CD4-positive, alpha-beta T cell treated with Interleukin-12 subunit alpha and Interleukin-12 subunit beta, for 1 hour (primary cell): ENCODE measurements around the gene PTPN7.
"Not testable (repeated sequence)": the region's sequence is repeated elsewhere in the genome, so short reads cannot be mapped to it uniquely, and the experiment has no call there.

Experiments used
- DNase-seq: peaks from one replicate; pipeline ENCODE4 v3.0.0-alpha.2; 2020

PTPN7 gene

DNA sequence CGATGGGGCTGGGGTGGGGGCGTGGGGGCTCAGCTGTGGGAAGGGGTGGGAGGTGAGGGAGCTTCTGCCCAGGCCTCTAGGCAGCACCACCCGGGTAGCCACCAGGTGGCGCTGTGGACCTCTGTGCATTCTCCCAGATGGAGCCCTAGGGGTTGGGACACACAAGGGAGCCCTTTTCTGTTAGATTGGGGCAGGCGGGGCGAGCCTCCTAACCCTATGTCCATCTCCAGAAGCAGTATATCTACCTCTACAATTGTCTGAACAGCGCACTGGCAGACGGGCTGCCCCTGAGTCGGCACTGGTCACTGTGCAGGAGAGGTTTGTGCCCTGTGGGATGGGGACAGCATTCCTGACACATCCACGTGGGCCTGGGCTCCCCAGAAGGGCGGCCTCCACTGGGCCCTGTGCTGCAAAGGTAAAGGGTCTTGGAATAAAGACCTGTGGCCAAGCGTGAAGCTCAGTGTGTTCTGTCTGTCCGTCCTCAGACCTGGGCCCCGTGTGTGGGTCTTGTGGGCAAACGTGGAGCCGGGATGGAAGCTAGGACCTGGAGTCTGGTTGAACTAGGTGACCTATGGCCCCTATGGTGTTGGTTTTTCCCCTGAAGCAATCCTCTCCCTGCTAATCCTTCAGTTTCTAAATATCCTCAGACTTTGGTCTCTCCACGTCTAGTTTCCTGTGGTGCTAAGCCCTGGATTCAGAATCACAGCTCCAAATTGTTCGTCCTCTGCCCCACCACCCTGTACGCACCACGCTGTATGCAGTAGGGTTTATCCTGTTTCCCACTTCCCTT lies 28.8 kb upstream of the PTPN7 start:
- peak; percentile 77 for DNase-seq

DNA sequence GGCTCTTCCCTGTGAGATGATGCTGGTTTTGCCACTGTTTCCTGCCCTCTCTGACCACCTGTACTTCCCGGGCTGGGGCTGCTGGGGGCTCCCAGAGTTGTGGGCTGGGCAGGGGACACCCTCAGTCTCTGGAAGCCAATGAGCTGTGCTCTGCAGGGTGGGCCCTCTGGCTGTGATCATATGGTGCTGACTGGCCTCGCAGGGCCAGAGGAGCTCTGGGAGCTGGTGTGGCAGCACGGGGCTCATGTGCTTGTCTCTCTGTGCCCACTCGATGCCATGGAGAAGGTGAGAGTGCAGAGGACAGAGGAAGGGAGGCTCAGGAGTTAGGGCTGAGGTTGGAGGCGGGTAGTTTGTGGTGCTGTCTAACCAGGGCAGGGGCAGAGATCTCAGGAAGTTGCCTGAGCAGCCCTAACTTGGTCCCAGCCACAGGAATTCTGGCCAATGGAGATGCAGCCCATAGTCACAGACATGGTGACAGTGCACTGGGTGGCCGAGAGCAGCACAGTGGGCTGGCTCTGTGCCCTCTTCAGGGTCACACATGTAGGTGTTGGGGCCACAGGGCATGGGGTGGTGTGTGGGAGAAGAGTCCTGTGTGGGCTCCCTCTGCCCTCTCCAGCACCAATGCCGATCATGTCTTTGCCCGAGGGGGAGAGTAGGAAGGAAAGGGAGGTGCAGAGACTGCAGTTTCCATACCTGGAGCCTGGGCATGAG lies 27.4 kb upstream of the PTPN7 start:
- no peak for DNase-seq

DNA sequence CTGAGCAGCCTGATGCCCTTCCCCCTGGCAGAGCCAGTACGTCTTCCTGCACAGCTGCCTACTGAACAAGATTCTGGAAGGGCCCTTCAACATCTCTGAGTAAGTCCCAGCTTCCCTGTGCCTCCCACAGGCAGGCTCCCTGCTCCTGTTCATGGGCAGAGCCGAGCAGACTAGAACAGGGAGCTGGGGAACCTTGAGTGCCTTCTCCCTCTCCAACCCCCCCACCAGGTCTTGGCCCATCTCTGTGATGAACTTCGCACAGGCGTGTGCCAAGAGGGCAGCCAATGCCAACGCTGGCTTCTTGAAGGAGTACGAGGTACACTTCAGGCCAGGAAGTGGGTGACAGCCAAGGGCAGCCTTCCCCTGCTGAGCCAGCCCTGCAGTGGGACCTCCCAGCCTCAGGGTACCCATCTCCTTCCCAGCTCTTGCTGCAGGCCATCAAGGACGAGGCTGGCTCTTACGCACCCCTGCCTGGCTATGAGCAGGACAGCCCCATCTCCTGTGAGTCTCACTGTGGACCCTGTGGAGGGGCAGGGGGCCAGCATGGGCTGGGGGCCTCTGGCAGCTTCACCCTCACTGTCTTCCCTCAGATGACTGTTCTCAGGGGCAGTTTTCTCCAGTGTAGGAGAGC lies 26.8 kb upstream of the PTPN7 start:
- DNase-seq = no peak

DNA sequence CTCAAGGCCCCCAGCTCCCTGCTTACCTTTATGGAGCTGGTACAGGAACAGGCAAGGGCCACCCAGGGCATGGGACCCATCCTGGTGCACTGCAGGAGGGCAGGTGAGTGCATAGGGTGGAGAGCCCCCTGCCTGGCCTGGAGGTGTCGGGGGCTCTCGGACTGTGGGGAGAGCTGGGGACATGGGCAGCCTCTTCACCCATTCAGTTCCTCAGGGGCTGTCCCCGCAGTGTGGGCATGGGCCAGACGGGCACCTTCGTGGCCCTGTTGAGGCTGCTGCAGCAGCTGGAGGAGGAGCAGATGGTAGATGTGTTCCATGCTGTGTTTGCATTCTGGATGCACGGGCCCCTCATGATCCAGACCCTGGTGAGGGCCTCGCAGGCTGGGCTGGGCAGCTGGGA lies 25.9 kb upstream of the PTPN7 start:
- no peak for DNase-seq

DNA sequence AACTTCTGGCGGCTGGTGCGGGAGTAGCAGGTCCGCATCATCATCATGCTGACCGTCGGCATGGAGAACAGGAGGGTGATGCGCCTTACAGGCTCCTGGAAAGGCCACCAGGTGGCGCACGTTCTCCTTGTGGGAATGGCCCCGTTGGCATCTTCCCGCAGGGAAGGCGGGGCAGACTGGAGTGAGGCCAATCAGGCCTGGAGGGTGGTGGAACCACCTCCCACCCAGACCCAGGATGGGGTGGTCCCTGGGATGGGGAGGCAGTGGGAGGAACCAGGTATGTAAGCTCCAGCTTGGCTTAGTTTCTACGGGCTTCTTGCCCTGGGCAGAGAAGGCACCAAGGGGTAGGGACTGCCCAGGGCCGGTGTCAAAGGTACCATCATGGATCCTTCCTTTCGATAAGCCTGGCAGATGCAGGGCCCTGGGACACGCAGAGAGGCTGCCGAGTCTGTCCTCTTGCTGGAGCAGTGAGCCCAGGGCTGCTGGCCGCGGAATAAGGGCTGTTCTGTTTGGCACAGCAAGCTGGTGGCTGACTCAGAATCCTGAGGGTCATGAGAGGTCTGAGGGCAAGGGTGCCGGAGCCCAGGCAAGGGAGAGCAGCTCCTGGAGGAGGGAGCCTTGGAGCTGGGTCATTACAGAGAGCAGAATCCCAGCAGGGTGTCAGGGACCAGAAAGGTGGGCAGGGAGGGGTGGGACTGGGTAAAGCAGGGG lies 24.5 kb upstream of the PTPN7 start:
- peak; percentile 72 for DNase-seq

DNA sequence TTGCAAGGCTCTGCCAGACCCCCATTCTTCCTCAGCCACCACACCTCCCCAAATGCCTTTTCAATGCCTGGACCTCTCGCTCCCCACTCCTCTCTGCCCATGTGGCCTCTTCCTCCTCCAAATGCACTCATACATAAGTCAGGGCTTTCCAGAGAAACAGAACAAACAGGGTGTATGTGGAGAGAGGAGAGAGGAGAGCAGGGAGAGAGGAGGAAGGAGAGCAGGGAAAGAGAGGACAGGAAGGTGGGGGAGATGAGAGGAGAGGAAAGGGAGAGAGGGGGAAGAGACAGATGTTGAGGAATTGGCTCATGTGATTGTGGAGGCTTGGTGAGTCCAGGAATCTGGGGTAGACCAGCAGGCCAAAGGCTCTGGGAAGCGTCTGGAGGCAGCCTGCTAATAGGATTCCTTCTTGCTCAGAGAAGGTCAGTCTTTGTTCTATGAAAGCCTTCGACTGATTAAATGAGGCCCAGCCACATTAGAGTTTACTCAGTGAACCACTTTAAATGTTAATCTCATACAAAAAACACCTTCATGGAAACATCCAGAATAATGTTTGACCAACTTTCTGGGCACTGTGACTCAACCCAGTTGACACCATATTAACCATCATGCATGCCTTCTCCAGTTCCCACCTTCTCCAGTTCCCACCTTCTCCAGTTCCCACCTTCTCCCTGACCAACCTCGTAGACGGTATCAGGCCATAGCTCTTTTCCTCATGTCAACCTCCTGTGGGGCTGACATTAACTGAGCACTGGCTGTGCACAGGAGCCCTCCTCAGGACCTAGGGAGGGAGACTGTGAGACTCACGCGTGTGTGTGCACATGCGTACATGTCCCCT lies 21.9 kb upstream of the PTPN7 start:
- no peak for DNase-seq

DNA sequence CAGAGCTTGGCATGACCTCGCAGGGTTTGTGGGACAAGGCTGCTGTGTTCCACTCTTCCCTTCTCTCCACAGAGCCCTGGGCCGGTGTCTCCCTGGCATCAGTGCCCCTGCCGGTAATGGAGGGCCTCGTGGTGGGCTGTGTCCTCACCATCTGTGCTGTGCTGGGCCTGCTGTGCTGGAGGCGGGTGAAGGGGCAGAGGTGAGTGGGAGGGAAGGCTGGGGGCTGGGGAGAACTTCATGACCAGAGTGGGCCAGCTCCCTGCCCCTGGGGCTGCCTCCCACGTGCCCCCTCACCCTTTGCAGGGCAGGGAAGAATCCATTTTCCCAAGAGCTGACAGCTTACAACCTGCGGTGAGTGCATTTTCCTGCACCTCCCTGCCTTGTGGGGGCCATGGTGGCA lies 21.2 kb upstream of the PTPN7 start:
- DNase-seq = no peak

DNA sequence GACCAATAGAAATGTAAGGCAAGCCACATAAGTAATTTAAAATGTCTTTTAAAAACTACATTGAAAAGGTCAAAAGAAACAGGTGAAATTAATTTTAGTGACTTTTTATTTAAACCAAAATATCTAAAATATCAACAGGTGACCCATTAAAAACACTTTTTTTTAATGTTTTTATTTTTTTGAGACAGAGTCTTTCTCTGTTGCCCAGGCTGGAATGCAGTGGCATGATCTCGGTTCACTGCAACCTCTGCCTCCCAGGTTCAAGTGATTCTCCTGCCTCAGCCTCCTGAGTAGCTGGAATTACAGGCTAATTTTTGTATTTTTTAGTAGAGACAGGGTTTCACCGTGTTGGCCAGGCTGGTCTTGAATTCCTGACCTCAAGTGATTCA lies 20.3 kb upstream of the PTPN7 start:
- not testable (repeated sequence) for DNase-seq

DNA sequence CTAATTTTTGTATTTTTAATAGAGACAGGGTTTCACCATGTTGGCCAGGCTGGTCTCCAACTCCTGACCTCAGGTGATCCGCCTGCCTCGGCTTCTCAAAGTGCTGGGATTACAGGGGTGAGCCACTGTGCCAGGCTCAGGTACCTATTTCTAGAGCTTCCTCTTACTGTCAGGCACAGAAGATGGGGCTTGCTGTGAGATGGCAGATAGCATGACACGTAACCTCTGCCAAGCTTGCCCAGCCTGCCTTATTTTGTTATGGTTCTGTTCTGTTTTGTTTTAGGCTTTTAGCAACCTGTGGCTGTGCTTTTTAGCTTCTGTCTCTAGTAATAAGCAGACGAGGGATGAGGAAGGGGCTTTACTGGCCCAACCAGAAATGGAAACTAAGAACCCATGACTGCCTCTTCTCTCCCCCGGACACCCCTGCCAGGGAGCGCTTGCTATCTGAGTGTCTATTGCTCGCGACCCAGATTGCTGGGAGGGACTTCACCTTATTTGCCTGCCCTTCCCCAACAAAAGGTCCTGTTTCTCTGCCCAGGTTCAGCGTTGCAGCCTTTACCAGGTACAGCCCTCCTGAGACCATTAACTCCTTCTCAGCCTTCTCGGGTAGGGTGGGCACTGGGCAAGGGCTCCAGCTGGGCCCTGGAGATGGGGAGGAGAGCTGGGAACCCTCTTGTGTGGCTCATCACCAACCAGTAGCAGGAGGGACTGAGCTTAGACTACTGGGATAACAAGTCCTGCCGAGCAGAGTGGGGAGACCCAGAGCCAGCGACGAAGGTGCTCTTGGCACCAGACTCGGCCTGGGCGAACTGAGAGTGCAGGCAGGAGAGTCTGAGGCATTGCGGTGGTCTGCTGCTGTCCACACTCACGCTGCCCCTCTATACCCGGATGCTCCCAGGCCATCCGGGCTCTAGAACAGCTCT lies 19.7 kb upstream of the PTPN7 start:
- DNase-seq = no peak

DNA sequence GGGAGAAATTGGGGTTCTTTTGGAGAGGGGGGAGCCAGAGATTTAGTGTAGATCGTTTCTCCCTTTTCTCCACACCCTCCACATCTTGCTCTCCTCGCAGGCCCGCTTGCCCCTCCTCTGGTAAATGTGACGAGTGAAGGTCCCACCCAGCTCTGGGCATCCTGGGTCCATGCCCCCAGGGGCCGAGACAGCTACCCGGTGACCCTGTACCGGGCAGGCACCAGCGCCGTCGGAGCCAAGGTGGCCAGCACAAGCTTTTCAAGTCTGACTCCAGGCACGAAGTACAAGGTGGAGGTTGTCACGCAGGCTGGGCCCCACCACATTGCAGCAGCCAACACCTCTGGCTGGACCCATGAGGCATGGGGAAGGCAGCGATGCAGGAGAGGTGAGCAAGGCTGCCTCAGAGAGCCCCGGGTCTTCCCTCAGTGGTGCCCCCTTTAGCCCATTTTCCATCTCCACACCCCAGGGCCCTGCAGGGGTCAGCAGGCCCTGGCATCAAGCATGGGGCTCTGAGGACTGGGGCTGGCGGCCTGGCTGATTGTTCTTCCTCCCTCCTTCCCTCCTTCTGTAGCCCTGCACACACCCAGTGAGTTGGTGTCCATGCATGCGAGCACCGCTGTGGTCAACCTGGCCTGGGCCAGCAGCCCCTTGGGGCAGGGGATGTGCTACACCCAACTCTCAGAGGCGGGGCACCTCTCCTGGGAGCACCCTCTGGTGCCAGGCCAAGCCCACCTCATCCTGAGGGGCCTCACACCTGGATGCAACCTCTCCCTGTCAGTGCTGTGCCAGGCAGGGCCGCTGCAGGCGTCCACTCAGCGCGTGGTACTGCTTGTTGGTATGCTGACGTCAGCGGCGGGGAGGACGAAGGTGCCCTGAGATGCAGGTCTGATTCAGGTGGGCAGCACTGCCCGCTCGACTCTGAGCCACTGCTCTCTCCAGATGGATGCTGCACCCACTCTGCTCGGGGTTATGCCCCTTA lies 16.8 kb upstream of the PTPN7 start:
- DNase-seq = no peak

DNA sequence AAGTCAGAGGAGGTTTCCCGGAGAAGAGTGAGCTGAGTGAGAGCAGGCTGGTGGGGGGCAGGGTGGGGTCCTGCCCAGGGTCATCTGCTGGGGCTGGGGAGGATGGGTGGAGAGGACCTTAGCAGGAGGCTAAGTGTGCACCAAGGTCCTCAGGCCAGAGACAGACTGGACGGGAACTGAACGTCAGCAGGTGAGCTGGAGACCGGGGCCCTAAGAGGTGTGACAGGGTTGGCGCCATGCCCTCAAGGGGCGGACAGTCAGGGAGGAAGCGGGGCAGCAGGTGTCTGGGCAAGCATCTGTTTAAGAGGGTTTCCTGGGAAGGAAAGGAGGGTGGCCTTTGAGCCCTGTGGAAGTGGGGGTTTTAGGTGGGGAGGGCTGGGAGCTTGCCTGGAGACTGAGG lies 13.6 kb upstream of the PTPN7 start:
- DNase-seq = no peak

DNA sequence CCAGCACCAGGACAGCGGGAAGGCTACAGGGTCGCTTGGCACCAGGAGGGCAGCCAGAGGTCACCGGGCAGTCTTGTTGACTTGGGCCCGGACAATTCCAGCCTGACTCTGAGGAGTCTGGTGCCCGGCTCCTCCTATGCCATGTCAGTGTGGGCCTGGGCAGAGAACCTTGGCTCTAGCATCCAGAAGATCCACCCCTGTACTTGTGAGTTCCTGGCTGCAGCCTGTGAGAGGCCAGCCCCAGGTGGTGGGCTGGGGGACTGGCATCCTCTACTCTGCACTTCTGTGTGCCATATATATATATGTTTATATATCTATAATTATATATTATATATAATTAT lies 11.6 kb upstream of the PTPN7 start:
- DNase-seq = no peak

DNA sequence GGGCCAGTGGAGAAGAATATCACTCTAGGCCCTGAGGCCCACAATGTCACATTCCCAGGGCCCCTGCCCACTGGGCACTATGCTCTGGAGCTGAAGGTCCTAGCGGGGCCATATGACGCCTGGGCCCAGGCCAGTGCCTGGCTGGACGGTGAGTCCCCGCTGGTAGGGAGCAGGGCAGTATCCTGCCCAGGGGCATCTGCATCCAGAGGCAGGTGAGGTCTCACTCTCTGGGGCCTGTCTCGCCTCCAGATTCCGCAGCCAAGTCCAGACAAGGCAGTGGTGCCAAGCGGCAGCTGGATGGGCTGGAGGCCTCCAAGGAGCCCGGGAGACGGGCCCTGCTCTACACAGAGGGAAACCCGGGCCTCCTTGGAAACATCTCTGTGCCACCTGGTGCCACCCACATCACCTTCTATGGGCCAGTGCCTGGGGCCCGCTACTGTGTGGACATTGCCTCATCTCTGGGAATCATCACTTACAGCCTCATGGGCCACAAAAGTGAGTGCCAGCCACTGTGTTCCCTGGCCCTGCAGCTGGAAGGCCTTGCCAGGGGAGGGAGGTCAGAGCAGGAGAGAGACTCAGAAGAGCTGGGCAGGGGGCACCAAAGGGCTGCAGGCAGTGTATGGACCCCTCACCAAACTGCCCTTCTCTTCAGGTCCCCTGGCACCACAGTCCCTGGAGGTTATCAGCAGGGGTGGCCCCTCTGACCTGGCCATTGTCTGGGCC lies 11.1 kb upstream of the PTPN7 start:
- DNase-seq = no peak

DNA sequence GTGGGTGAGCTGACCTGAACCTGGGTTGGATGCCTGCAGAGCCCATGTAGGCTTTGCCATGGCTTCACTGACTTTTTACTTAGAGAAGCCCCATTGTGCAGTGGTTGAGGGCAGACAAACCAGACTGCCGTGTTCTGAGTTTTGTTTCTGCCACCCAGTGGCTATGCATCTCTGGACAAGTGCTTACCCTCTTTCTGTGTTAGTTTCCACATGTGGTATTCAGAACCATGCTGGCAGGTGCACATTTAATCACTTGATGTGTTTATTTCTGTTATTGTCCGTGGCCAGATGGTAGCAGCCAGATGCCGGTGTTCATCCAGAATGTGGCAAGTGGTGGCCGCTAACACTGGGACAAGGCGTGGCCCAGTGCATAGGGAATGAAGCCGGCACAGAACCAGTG lies 10.3 kb upstream of the PTPN7 start:
- DNase-seq = no peak

DNA sequence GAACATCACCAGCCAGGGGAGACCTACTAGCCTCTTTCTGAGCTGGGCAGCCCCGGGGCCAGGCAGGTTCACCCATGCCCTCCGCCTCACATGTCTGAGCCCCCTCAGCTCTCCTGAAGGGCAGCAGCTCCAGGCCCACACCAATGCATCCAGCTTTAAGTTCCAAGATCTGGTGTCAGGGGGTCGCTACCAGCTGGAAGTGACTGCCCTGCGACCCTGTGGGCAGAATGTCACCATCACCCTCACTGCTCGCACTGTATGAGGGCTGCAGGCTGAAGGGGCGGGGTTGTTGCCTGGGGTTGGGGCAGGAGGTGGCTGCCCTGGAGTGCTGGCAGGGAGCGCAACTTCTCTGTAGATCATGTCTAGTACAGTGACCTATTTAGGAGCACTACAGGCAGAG lies 8.5 kb upstream of the PTPN7 start:
- no peak for DNase-seq

DNA sequence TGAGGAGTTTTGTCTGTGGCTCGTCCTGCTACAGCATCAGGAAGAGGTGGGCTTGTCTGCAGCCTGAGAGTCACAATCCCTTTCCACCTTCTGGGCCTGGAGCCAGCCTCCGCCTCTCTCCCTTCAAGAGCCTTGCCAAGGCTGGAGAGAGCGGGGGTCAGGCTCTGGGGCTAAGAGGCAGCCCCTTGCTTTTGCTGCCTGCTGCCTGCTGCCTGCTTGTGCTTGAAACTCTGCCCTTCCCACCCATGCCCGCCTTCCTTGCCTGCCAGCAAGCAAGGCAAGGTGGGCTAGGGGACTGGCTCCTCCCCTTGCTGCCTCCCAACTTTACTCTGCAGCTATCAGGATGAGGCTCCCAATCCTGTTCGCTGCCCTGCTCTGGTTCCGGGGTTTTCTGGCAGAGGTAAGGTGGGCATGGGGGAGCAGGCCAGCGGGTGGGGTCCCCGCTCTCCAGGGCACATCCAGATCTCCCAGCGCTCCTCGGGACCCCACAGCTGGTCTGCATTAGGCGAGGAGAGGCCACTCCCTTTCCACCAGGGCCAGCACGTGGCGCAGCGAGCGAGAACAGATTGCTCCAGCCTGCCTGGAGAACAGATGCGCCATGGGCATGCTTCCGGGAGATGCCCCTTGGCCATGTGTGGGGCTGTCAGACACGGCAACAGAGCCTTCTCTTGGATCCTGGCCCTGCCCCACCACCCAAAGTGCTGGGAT lies 7.5 kb upstream of the PTPN7 start:
- DNase-seq = no peak

DNA sequence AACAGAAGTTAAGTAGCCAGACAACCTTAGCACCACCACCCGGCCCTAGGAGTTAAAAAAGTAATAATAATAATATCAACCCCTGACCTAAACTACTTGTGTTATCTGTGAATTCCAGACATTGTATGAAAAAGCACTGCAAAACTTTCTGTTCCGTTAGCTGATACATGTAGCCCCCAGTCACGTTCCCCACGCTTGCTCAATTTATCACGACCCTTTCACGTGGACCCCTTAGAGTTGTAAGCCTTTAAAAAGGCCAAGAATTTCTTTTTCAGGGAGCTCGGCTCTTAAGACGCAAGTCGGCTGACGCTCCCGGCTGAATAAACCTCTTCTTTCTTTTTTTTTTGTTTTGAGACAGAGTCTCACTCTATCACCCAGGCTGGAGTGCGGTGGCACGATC lies 6.7 kb upstream of the PTPN7 start:
- not testable (repeated sequence) for DNase-seq

DNA sequence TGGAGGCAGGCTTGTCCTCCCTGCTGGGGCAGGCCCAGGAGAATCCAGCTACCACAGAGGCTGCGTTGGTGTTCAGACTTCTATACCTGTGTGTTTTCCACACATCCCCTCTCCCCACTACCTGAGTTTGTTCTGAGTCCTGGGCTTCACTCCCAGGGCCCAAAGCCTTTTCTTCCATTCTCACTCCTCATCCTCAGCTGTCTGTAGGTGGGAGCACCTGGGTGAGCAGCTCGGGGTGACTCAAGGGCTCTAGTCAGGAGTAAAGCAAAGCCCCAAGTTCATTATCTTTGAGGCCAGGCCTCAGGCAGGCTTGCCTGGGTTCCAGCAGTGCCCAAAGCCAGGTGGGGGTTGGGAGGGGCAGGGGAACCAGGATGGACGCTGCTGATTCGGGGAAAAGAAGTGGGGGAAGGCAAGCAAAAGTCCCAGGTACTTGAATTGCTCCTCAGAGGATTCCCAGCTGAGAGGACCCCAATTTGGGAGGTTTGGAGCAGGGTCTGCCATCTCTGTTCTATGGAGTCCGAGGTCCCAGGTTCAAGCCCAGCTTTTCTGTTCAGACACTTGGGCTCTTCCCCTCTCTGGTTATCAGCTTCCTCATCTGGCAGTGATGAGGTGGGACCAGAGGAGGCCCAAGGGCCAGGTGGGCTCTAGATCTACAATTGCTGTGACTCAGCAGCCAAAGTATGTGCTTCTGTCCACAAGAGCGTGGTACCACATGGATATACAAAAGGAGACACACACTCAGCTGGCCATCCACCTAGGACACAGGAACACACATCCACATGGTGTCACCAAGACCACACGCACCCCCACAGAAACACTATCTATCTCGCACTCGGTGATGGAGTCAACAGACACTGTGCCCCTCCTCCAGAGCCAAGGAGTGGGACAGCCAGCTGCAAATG lies 5.8 kb upstream of the PTPN7 start:
- DNase-seq = no peak
